Ramos (cell line): ENCODE measurements around the gene DDX52.
"Not testable (repeated sequence)": the region's sequence is repeated elsewhere in the genome, so short reads cannot be mapped to it uniquely, and the experiment has no call there.

Source experiments
- in situ Hi-C: fragments of 300-500 bp; cut with MboI; formaldehyde crosslinking; loops from one replicate; pipeline ENCODE4 v1.14.3; 2022; ENCODE audit warnings: low sequenced_read_pairs; ENCODE audit not compliant: unreplicated experiment

DDX52 gene, protein sequence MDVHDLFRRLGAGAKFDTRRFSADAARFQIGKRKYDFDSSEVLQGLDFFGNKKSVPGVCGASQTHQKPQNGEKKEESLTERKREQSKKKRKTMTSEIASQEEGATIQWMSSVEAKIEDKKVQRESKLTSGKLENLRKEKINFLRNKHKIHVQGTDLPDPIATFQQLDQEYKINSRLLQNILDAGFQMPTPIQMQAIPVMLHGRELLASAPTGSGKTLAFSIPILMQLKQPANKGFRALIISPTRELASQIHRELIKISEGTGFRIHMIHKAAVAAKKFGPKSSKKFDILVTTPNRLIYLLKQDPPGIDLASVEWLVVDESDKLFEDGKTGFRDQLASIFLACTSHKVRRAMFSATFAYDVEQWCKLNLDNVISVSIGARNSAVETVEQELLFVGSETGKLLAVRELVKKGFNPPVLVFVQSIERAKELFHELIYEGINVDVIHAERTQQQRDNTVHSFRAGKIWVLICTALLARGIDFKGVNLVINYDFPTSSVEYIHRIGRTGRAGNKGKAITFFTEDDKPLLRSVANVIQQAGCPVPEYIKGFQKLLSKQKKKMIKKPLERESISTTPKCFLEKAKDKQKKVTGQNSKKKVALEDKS

GRCh38 chr17:37643118-37643766 is at the start of gene DDX52:
Gene DDX52, minus strand, starts transcription at chr17:37643446. Its CDS starts 26 bp downstream, at chr17:37643420.
- in situ Hi-C loops = no loop called here

- in situ Hi-C loops = no loop called here
These were observed 48.6 kb upstream of the DDX52 start for GRCh38 chr17:37691807-37692206.

- in situ Hi-C loops = no loop called here
These were observed 46.1 kb upstream of the DDX52 start for GRCh38 chr17:37689317-37689716.

DNA sequence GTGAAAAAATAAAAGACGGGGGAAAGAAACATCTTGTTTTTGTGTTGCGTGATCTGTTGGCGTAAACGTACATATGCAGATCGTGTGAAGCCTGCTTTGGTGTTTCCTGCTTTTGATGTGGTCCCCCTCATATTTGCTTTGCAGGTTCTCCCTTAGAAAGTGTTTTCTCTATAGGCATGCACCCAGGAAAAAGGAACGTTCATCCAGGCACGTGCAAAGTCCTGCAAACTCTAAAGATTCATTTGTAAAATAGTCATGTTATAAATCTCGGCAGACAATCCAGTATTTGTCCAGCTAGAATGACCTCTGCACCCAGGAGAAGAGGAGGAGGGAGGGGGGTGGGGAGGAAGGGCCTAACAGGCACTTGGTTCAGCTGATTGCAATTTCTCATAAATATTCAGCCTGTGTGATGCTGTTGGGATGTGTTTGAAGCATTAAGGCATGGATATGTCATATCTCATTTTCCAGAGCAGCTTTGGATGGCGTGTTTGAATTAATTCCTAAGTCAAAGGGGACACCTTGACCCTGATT is 40.3 kb upstream of the DDX52 start:
- in situ Hi-C loops = no loop called here

- in situ Hi-C loops = no loop called here
These were observed 38.8 kb upstream of the DDX52 start for GRCh38 chr17:37682007-37682406.

DNA sequence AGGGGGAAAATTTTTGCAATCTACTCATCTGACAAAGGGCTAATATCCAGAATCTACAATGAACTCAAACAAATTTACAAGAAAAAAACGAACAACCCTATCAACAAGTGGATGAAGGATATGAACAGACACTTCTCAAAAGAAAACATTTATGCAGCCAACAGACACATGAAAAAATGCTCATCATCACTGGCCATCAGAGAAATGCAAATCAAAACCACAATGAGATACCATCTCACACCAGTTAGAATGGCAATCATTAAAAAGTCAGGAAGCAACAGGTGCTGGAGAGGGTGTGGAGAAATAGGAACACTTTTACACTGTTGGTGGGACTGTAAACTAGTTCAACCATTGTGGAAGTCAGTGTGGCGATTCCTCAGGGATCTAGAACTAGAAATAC is 36.7 kb upstream of the DDX52 start:
- in situ Hi-C loops = not testable (repeated sequence)

- in situ Hi-C loops = no loop called here
These were observed 34.8 kb upstream of the DDX52 start for GRCh38 chr17:37678036-37678435.

GRCh38 chr17:37677021-37677420 is 33.8 kb upstream of the DDX52 start:
- in situ Hi-C loops = no loop called here

DNA sequence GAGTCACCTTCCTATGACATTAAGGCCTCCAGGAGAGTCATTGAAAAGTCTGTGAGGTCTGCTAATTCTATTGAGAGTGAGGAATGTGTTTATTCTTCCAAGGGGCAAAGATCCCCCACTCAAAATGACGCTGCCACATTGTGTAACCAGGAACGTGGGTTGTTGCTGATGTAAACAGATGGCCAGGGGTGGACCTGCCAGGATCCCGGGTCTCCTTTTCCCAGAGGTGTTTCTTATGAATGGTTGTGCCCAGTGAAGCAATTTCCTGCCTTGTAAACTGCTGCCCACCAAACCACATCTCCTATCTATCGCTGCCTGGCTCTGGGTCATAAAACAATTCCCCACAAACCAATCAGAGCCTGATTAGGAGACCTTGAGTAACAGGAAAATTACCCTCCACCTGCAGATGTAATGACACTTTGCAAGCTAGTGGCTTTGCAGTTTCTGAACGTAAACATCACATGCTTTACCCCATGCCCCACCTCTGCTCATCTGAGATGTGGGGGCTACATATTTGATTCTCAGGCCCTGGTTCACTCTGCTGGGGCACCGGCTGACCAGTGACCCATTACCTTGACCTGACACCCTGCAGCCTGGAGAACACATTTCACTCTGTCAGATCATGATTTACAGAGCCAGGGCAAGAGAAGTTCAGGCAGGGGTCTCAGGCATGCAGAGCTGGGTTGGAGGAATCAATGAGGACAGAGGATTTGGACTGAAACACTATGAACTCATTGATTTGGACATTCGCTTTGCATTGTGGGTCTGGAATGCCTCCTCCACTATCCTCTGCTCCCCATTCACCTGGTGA is 33.1 kb upstream of the DDX52 start:
- in situ Hi-C loops = no loop called here

DNA sequence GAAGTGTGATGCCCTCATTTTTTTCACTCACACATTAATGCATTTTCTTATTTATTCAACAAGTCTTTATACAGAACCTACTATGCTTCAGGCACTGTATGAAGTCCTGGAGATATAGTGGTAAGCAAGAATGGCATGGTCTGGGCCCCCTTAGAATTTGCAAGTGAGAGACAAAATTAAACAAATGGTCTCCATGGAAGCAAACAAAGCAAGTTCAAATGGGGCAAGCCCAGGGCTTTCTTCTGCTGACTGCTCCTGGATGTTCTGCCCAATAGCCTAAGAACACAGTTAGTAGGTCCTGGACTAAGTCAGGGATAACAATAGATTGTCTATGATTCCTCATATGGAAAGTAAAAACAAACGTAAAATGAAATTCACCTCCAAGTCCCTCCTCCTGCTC is 31.3 kb upstream of the DDX52 start:
- in situ Hi-C loops = no loop called here

DNA sequence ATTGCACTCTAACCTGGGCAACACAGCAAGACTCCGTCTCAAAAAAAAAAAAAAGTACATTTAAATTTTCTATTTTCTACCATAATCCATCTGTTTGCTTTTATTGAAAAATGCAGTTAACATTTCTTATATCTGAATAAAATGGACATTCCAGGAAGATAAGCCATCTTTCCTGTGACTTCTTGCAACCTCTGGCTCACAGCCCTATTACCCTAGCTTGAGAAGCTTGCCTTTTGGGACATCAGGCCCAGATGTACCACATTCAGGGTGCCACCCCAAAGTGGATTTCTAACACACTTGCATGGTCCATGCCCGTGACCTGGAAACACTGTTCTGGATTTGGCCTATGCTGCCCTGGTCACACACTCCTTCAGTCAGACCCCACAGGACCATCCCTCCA is 30.1 kb upstream of the DDX52 start:
- in situ Hi-C loops = no loop called here

GRCh38 chr17:37672548-37673078 is 29.4 kb upstream of the DDX52 start:
- in situ Hi-C loops = no loop called here

GRCh38 chr17:37671824-37672547 is 28.7 kb upstream of the DDX52 start:
- in situ Hi-C loops = no loop called here

DNA sequence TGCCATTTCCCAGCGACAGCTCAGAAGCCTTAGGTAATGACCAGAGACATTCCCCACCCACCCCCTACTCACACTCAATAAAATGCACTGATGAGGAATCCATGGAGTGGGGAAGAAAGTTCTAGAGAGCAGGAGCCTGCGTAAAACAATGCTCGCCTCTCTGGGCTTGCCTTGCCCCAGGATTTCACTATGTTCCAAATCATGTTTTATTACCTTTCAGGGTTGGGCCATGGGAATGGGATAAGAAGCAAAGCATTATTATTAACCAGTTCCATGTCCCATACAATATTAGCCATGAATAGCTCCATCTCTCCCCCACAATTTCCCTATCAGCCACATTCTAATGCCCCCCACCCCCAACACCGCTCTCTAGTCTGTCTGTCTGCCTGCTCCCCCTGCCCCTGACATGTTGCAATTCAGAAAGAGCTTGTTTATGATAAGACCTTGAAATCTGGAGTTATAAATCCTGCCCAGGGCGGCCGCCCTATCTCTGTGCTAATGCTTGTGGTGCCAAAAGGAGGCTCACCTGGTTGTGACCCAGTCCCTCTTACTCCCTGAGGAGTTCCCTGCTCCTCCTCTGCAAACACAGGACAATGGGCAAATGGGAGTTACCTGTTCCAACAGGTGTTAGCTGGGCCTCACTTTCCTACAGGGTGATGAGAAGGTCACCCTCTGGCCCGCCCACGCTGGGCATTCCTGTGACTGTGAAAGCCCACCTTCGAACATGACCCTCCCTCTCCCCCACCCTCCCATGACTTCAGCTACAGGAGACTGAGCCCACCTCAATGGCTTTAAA is 28.0 kb upstream of the DDX52 start:
- in situ Hi-C loops = no loop called here

DNA sequence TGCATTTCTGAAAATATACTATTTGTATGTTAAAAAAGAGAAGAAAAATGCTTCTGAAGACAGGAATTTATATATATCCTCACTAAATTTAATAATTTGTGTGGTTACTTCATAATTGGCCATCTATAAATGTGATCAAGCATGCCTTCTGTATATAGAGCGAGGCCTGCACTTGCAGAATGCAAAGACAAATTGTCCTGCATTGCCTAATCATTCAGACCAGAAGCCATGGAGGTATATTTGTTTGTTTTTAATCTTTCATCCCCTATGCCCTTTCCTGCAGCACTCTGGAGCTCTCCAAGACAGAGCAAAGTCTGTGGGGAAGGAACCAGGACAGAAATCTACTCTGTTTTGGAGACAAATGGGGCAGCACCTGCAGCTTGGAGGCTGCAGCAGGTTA is 23.8 kb upstream of the DDX52 start:
- in situ Hi-C loops = no loop called here

GRCh38 chr17:37664214-37664613 is 21.0 kb upstream of the DDX52 start:
- in situ Hi-C loops = no loop called here

GRCh38 chr17:37662353-37662752 is 19.1 kb upstream of the DDX52 start:
- in situ Hi-C loops = no loop called here

DNA sequence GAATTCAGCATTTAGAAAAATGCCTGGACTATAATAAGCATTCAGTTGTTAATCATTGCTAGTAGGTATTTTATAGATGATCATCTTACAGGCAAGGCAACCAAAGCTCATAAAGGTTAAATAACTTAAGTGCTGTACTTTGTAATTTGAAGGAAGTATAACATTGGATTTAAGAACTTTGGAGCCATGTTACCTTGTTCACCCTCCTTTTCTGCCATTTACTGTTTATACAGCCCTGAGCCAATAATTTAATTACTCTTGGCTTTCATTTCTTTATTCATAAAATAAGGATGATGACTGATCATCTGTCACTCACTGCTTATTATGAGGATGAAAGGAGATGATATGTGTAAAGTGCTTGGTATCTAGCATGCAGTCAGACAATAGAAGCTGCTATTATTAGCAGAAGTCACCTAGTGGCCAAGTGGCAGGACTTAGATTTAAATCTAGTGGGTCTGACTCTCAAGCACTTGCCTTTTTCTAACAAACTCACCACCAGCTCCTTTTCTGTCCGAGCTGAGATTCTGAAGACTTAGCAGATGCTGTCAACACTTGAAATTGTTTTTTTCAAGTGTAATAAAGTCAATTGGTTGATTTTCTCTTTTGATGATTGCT is 18.3 kb upstream of the DDX52 start:
- in situ Hi-C loops = no loop called here
